Measurements from ENCODE around the gene OGA. TPM values are rescaled to one million over a fixed set of nuclear protein-coding genes. Genes with fewer than 3 reads are reported as not detected.

OGA gene
- total and polyA plus RNA-seq, 2 donors (not counting 1 experiment from before 2014, with no cell fraction given) = 128 to 418 TPM

GRCh38 chr10:101840102-101840684 is 21.9 kb upstream of the OGA start:
- Histone ChIP-seq H4K20me1 (ENCODE audit: control insufficient read depth, insufficient read depth, low read length, poor library complexity, severe bottlenecking) (peaks cover 63% of the 10 kb centered on the region), H3K9me3 (ENCODE audit: control extremely low read depth in 1 of 3, control insufficient read depth in 2 of 3, insufficient read depth in 1 of 3, low read length in 2 of 3) (peaks cover 0 to 3% (median 0%) of the 10 kb centered on the region in 3 donors), H3K9ac (ENCODE audit: low read length) (peak overlapping the region; percentile 72), H3K27me3 (replicated peaks in 1 of 4; ENCODE audit: control extremely low read depth in 1 of 4, control insufficient read depth in 3 of 4, insufficient read depth in 4 of 4, low read length in 3 of 4) (no peaks in the 10 kb centered on the region), H3K36me3 (replicated peaks in 1 of 2; ENCODE audit: control extremely low read depth in 1 of 2, control insufficient read depth in 1 of 2, extremely low read depth in 1 of 2, insufficient read depth in 2 of 2, low read length in 1 of 2) (peaks cover 0 to 2% of the 10 kb centered on the region in 2 experiments), H3K79me2 (ENCODE audit: control insufficient read depth, insufficient read depth, low read length) (peaks cover 48% of the 10 kb centered on the region), H3K4me1 (ENCODE audit: control insufficient read depth in 2 of 2, insufficient read depth in 2 of 2, low read length in 2 of 2) (peaks cover 56 to 67% of the 10 kb centered on the region in 2 donors), H3K4me3 (ENCODE audit: control extremely low read depth in 1 of 5, extremely low read depth in 1 of 5, insufficient read depth in 1 of 5, low read depth in 2 of 5, low read length in 4 of 5) (peak overlapping the region in 4 of 5 experiments; percentile 44 to 79 (median 68)), H3K4me2 (replicated peaks; ENCODE audit: low read depth, low read length, poor library complexity, severe bottlenecking) (peak overlapping the region; percentile 98), H2AFZ (ENCODE audit: insufficient read depth, low read depth, low read length, poor library complexity, severe bottlenecking) (peak overlapping the region; percentile 68), H3K27ac (ENCODE audit: low read length in 2 of 2) (no peak overlapping the region)
- intact Hi-C loops (cut with micrococcal nuclease) = loop anchor here (1.0 to 5.0 kb wide), 8 partner anchors 9 to 277 kb away; partner anchors contain the start of gene HPS6
- 0% methylated on average over 2 of the region's 19 CpGs for WGBS (ENCODE audit: insufficient coverage)
- no peak for ATAC-seq (ENCODE audit: low read depth)
- Mint-ChIP-seq H3K27me3 (no peaks in the 10 kb centered on the region), H3K4me1 (peaks cover 56% of the 10 kb centered on the region), H3K27ac (peak overlapping the region; percentile 92), H3K9me3 (ENCODE audit: insufficient read depth) (no peaks in the 10 kb centered on the region), H3K4me3 (peak overlapping the region; percentile 95)
- peak; percentile 51 for DNase-seq
- CTCF ChIA-PET = interaction anchor here (0.7 to 15.2 kb wide), 54 partner anchors 9 to 277 kb away, joined by 3 to 581 read pairs (median 6); partner anchors contain the start of genes ARMH3, HPS6, NPM3 and OGA
- TF ChIP-seq EZH2 (IDR thresholded peaks at IDR 0.05; ENCODE audit: borderline replicate concordance, insufficient read depth, low read depth, low read length, poor library complexity, severe bottlenecking) = no peak
- TF ChIP-seq, protein P1, sequence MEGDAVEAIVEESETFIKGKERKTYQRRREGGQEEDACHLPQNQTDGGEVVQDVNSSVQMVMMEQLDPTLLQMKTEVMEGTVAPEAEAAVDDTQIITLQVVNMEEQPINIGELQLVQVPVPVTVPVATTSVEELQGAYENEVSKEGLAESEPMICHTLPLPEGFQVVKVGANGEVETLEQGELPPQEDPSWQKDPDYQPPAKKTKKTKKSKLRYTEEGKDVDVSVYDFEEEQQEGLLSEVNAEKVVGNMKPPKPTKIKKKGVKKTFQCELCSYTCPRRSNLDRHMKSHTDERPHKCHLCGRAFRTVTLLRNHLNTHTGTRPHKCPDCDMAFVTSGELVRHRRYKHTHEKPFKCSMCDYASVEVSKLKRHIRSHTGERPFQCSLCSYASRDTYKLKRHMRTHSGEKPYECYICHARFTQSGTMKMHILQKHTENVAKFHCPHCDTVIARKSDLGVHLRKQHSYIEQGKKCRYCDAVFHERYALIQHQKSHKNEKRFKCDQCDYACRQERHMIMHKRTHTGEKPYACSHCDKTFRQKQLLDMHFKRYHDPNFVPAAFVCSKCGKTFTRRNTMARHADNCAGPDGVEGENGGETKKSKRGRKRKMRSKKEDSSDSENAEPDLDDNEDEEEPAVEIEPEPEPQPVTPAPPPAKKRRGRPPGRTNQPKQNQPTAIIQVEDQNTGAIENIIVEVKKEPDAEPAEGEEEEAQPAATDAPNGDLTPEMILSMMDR (IDR thresholded peaks at IDR 0.05) = no peak
- POLR2A ChIA-PET = interaction anchor here (0.6 to 3.0 kb wide), 11 partner anchors 9 to 278 kb away, joined by 3 to 34 read pairs (median 5); partner anchors contain the start of genes ARMH3 and OGA

All from B cell (primary cell).